Activated CD8-positive, alpha-beta memory T cell treated with anti-CD3 and anti-CD28 coated beads for 36 hours (primary cell): Measurements from ENCODE around the gene SLX4IP. TPM values are rescaled to one million over a fixed set of nuclear protein-coding genes. Genes with fewer than 3 reads are reported as not detected.

Source experiments
- CTCF ChIA-PET: fragments of 350-600 bp; sonication (Branson Sonifier 250); formaldehyde crosslinking; loops from one replicate; lab custom pipeline; 2021; ENCODE audit warnings: antibody characterized with exemption; lab: Charles Lee
- POLR2A ChIA-PET: fragments of 350-600 bp; sonication (Branson Sonifier 250); formaldehyde crosslinking; loops from one replicate; lab custom pipeline; 2021; ENCODE audit warnings: antibody characterized with exemption; lab: Charles Lee
- total RNA-seq, 2 experiments: library from RNA; stranded (reverse); gene quantifications; one replicate each; pipeline ENCODE4 v1.2.3, GENCODE V29; 2021

The SLX4IP gene
- total RNA-seq, 2 experiments from 2014 or later, result 6.1 to 7.0 TPM

GRCh38 chr20:10508468-10509251 lies 73.6 kb downstream of the SLX4IP start:
- CTCF ChIA-PET, result no interaction called here

DNA sequence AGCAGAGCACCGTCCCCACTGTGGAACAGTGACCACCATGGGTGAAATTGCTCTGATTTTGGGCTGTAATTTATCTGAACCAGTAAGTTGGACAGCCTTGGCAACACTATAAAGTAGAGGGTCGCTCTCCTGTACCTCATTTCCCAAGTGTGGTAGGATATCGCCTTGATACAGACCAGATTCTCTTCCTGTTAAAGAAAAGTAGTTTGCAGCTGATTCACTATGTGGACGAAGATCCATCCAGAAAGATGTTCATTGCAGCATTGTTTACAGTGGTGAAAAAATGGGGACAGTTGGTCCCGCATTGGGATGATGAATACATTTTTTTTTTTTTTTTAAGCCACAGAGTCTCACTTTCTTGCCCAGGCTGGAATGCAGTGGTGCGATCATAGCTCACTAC lies 74.3 kb downstream of the SLX4IP start:
- CTCF ChIA-PET, result no interaction called here
- POLR2A ChIA-PET, result no interaction called here

More at GRCh38 chr20:10508468-10509251, 73.6 kb downstream of the SLX4IP start:
- POLR2A ChIA-PET, result no interaction called here

- ChIA-PET POLR2A (no interaction called here), CTCF (no interaction called here)
These were observed 75.1 kb downstream of the SLX4IP start for GRCh38 chr20:10510216-10510615.

- POLR2A ChIA-PET, result no interaction called here
- CTCF ChIA-PET, result no interaction called here
These were observed 76.0 kb downstream of the SLX4IP start for GRCh38 chr20:10511170-10511508.

- ChIA-PET POLR2A (no interaction called here), CTCF (no interaction called here)
These were observed 76.6 kb downstream of the SLX4IP start for GRCh38 chr20:10511509-10512251.

DNA sequence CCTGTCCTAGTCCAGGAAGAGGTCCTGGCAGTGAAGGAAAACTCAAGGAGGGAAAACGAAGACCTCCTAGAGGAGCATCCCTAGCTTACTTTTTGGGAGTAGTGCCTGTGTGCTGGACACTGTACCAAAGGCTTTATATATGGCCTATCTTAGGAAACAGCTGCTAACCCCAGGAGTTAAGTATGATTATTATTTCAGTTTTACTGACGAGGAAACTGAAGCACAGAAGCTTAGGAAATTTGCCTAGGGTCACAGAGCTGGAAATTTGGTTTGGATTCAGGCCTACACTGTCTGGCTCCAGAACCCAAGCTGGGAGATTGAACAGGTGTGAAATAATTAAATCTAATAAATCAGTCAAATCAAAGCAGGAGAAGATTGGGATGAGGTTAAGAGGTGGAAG lies 78.0 kb downstream of the SLX4IP start:
- ChIA-PET POLR2A (no interaction called here), CTCF (no interaction called here)

- CTCF ChIA-PET, result interaction anchor here (1.2 kb wide), 2 partner anchors 16 to 84 kb away, joined by 3 read pairs; no protein-coding TSS in a partner anchor
- POLR2A ChIA-PET, result interaction anchor here (0.6 kb wide), 1 partner anchor 157 kb away, joined by 3 read pairs; no protein-coding TSS in a partner anchor
These were observed 78.9 kb downstream of the SLX4IP start for GRCh38 chr20:10513931-10514575.

DNA sequence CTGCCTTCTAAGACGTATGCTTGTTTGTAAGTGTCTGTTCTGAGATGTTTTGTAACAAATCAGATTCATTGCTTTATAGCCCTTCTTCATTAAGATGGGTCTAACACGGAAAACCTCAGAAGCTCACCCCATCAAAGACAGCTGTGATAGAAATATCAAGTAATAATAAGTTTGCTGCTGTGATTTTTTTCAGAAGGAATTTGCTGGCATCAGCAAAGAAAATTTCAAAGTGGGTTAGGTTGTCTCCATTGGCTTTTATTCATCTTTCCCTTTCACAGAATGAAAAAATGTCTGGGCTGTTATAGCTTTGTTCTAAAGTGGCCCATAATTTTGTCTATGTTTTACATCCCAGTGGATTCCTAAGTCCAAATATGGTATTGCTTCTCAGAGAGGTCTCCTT lies 81.4 kb downstream of the SLX4IP start:
- POLR2A ChIA-PET, result no interaction called here
- CTCF ChIA-PET, result no interaction called here

DNA sequence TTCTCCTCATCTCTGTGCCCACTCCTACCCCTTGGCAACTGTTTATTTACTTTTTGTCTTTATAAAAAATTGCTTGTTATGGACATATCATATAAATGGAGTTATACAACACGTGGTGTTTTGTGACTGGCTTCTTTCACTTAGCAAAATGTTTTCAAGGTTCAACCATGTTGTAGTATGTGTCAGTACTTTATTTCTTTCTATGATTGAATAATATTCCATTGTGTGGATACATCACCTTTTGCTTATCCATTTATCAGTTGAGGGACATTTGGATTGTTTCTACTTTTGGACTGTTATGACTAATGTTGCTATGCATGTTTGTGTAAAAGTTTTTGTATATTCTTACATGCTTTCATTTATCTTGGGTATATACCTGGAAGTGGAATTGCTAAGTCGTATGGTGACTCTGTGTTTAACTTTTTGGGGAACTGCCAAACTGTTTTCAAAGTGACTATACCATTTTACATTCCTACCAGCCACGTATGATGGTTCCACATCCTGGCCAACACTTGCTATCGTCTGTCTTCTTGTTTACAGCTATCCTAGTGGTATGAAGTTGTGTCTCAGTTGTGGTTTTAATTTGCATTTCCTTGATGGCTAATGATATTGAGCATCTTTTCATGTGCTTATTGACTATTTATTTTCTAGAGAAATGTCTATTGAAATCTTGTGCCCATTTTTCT lies 84.4 kb downstream of the SLX4IP start:
- ChIA-PET CTCF (no interaction called here), POLR2A (no interaction called here)

DNA sequence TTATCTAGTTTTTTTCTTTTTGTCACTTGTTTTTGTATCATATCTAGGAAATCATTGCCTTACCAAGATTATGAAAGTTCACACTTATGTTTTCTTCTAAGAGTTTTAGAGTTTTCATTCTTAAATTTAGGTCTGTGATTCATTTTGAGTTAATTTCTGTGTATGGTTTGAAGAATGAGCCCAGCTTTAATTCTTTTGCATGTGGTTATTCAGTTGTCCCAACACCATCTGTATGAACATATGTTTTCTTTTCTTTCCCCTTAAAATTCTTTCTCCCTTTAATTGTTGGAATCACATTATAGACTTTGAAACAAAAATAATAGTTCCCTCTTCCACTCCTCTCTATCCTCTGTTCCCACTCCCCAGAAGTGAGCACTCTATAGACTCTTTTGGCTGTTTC lies 85.4 kb downstream of the SLX4IP start:
- ChIA-PET POLR2A (no interaction called here), CTCF (no interaction called here)

- POLR2A ChIA-PET, result no interaction called here
These were observed 86.1 kb downstream of the SLX4IP start for GRCh38 chr20:10521068-10521831.

DNA sequence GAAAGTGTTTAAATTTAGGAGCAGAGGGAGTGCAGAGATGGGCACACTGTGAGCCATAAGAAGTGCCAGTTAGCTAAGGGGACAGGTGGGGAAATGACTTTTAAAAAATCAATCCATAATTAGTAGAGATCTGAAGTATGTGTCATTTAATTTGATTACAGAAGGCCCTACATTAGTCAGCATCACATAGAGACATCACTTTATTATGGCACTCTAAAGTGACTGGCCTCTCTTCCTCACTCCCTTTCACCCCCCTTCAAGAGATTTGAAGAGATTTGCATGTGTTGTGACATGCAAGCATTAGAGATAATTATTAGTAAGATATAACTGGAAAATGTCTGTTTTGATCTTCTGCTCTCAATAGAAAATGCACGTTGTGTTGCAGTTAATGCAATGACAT lies 86.7 kb downstream of the SLX4IP start:
- ChIA-PET CTCF (no interaction called here), POLR2A (no interaction called here)

More at GRCh38 chr20:10521068-10521831, 86.1 kb downstream of the SLX4IP start:
- CTCF ChIA-PET, result no interaction called here

- ChIA-PET CTCF (no interaction called here), POLR2A (no interaction called here)
These were observed 87.2 kb downstream of the SLX4IP start for GRCh38 chr20:10522328-10522727.

DNA sequence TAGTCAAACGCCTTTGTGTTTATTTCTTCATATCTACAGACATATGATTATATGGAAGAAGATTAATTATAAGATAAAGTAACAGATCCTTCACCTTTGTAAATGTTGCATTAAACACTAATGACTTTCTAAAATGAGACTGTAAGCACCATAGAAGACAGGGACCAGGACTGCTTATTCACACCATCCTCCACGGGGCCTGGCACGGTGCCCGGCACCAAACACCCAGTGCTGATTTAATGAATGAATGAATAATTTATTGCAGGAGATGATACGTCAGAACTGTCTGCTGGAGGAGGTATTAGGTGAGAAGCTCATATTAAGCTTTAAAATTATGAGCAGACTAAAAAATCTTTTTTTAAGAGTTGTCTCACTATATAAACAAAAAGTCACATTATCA lies 88.3 kb downstream of the SLX4IP start:
- ChIA-PET CTCF (no interaction called here), POLR2A (no interaction called here)

- POLR2A ChIA-PET, result no interaction called here
- CTCF ChIA-PET, result interaction anchor here (1.1 kb wide), 1 partner anchor 90 kb away, joined by 3 read pairs; the partner anchor contains the start of gene MKKS
These were observed 89.0 kb downstream of the SLX4IP start for GRCh38 chr20:10524034-10524476.

DNA sequence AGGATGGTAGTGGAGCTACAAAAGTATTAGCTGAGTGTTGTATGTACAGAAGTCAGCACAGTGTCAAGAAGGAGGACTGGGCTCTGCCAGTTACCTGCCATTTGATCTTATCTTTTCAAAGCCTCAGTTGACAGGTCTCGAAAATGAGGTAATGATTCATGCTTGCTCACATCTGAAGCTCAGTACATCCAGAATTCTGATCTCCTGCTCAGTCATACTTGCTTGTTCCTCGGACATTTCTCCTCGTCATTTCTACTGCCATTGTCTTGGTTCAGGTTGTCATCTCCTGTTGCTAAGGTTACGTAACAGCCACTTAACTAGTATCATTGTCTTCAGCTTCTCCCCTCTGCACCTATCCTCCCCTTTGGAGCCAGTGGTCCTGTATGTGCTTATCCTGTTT lies 89.5 kb downstream of the SLX4IP start:
- CTCF ChIA-PET, result interaction anchor here (1.1 kb wide), 1 partner anchor 91 kb away, joined by 3 read pairs; the partner anchor contains the start of gene MKKS
- POLR2A ChIA-PET, result no interaction called here

GRCh38 chr20:10527781-10528180 lies 92.7 kb downstream of the SLX4IP start:
- CTCF ChIA-PET, result no interaction called here
- POLR2A ChIA-PET, result no interaction called here

- ChIA-PET POLR2A (no interaction called here), CTCF (interaction anchor here (1.2 kb wide), 1 partner anchor 17 kb away, joined by 3 read pairs; no protein-coding TSS in a partner anchor)
These were observed 95.8 kb downstream of the SLX4IP start for GRCh38 chr20:10530883-10531282.

DNA sequence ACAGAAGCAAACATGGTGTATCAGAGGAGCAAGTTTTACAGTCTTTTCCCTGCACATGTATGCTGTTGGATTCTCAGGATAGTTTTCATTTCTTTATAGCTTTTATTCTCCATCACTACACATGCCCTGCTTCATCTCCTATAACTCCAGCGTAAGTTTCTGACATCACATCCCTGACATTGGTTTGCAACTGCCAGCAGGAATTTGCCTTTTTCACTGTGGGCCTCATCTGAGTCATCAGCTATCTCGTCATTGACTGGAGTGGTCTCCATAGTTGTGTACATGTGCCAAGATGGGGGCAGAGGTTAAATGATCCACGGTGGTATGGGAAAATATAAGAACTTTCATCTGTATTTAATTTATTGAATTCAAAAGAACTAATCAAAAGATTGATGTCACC lies 96.7 kb downstream of the SLX4IP start:
- ChIA-PET POLR2A (no interaction called here), CTCF (no interaction called here)
